GM21367 (cell line): ENCODE results near the gene RET.

Source experiments
- ATAC-seq: cut with Tn5 transposase; IDR thresholded peaks from one replicate; pipeline ENCODE4 v1.9.1; 2021; ENCODE audit not compliant: unreplicated experiment

Gene RET

DNA sequence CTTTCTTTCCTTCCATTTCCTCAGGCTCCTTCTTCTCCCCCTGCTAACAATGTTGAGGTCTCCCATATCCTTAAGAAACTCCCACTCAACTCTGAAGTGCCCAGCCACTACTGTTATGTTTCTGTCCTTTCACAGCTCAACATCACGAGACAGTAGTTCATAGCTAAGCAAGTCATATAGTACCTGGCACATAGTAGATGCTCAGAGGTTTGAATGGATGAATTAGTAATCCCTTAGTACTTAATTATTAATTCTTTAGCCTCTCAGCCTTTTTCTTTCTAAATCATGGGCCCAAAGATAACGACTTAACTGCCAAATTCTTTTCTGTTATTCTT lies 84.0 kb downstream of the RET start:
- peak; percentile 77 for ATAC-seq

DNA sequence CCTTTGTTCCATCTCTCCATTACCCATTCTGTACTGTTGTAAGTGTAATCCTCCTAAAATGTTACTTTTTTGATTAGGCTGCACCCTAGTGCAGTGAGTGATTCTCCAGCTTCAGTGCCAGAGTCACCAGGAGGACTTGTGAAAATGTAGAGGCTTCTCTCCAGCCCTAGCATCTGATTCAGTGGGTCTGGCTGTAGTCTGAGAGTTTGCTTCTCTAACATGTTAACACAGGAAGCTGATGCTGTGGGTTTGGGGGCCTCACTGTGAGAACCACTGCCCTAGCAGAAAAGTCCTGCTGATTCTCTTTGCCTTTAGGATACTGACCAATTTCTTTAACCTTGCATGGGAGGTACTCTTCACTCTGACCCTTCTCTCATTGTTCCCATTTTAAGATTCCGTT lies 85.7 kb downstream of the RET start:
- no peak for ATAC-seq

DNA sequence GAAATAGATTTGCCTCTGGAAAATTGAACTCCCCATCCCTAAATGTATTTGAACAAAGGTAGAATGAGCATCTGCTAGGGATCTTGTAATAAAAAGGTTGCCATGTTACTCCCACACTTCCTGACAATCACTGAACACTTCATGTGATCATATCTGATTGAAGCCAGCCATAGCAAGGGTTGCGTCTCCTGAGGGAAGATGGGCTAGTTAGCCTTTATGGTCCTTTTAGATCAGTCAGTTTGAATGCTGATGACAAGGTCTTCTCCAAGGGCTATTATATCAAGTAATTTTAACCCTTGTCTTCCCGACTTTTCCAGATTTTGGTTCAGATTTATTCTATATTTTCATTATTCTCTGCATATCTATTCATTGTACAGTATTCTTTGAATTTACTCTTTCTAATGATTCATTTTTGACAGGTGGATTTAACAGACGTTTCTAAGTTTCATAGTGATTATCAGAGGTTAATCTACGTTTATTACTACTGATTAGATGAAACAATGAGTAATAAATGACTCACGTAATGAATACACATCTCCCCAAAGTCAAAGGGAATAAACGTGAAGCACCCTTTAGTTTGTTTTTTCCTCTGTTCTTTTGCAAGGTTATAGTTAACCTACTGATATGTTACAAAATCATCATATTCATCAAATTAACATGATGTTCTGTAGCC lies 89.5 kb downstream of the RET start:
- ATAC-seq: no peak

DNA sequence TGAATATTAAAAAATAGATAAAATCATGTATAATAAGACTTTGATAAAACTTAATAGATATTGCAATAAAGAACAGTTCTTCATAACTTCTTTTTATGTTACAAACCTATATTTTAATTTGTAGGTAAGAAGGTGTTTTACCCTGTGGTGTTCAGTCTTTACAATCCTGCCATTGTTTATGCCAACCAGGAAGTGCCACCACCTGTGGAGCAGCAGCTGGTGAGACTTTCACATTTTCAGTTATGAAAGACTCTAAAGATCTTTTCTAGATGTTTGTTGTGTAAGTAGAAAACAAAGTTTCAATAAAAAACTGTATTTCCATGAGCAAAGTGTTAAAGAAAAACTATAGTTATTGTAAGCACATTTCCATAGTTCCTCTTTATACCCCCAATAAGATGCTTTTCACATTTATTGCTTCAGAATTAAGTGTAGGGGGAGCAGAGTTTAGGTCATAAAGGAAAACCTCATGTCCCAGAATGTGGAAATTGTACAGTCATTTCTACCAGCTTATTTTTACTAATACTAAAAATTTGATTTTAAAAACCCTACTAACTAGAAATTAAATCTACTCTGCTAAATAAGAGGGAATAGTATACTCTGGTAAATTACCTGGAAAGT lies 90.1 kb downstream of the RET start:
- ATAC-seq: peak; percentile 59

DNA sequence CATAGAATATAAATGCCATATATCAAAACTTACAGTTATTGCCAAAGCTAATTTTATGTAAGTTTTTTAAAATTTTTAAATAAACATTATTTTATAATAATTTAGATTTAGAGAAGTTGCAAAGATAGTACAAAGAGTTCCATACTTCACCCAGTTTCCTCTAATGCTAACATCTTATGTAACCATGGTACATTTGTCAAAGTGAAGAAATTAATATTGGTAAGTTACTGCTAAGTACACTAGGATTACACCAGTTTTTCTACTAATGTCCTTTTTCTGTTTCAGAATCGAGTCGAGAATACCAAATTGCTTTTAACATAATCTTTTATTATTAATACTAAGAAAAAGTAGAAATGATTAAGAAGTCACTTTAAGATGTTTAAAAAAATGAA lies 90.6 kb downstream of the RET start:
- no peak for ATAC-seq

DNA sequence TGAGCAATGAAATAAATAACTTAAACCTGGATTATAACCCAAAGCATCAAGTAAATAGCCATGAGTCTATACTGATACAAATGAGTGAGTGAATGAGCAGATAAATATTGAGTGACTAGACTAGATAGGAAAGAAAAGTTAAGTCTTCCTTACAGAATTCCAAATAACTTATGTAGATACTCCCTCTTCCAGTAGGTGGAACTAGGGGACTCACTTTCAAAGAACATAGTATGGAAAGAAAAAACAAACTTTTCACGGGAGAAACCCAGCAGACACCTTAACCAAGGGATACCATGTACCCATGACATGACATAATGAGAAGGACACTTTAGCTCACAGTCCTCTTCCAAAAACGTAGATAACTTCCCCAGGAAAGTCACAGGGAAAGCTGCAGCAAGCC lies 93.6 kb downstream of the RET start:
- ATAC-seq: no peak

DNA sequence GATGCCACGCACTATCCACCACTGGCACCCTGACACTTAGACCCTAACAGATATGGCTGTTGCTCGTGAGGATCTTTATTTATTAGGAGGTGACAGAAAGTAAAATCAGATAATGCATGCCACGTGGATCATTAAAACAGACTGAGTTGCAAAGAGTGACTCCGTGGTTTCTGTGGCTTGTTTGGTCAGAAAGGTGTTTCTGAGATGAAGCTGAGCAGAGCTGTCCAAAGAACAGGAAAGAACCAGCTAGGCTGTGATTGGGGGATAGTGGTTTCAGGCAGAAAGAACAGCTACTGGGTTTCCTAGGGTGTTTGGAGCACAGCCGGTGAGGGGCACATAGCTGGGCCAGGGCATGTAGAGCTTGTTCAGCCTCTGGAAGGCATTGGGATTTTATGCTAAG lies 95.8 kb downstream of the RET start:
- no peak for ATAC-seq

DNA sequence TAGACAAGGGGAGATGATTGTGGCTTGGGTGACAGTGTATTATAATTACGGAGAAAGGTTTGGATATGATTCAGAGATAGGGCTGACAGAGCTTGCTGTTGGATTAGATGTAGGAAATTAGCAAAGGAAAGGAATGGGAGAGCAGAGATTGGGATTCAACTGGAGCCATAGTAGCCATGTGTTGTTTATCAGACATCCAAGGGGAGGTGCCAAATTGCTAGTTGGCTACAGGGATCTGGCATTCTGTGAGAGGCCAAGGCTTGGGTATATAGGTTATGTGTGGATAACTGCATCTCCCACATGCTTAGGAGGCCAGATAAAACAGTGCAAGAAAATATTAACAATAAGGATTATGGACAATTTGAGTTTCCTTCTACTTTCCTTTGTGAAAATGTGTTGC lies 96.3 kb downstream of the RET start:
- no peak for ATAC-seq

DNA sequence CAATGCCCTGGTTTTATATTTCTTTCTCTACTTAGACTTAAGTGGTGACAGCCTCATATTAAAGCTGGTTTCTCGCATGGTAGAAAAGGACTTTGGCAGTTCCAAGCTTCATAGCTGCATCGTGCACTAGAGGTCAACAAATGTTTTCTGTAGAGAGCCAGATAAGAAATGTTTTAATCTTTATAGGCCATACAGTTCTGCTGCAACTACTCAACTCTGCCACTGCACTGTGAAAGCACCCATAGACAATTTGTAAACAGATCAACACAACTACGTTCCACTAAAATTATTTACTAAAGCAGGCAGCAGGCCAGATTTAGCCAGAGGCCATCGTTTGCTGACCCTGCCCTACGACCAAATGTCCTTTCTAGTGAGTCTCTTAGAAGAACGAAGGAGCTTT lies 98.1 kb downstream of the RET start:
- no peak for ATAC-seq

DNA sequence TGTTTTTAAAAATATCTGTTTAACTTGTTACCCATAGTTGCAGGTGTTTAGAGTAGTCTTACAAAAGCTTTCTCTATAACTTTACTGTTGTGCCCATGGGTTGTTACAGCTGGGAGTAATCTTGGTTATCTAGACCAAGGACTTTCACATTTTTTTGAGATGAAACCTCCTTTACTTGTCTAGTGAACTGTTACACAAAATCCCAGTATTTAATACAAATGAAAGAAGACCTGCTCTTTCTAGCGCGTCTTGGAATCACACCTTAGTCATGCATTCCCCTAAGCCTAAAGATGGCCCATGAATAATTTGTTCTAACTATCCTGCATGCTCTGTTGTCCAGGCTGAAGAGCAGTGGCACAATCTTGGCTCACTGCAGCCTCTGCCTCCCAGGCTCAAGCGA lies 99.4 kb downstream of the RET start:
- ATAC-seq: no peak

DNA sequence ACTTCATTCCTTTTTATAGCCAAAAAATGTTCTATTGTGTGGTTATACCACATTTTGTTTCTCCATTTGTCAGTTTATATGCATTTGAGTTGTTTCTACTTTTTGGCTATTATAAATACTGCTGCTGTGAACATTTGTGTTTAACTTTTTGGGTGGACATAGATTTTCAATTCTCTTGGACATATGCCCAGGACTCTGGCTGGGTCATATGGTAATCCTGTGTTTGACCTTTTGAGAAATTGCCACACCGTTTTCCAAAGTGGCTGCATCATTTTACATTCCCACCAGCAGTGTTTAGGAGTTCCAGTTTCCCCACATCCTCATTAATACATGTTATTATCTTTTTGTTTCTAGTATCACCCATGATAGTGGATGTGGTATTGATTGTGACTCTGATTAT lies 100.7 kb downstream of the RET start:
- no peak for ATAC-seq
